RWPE1 (cell line): ENCODE results near the gene AGTPBP1.

Experiments used
- CTCF ChIA-PET: fragments of 350-600 bp; sonication (Branson Sonifier 250); formaldehyde crosslinking; extraction: SDS; loops from one replicate; lab custom pipeline; 2021; lab: Yijun Ruan, JAX
- POLR2A ChIA-PET: fragments of 400-600 bp; formaldehyde crosslinking; extraction: SDS; loops from one replicate; lab custom pipeline; 2020; ENCODE audit warnings: antibody characterized with exemption; ENCODE audit not compliant: low non-redundant PET; lab: Yijun Ruan, JAX
- DNase-seq: peaks from one replicate; pipeline ENCODE4 v3.0.0; 2012; ENCODE audit warnings: low spot score
- H3K27ac ChIP-seq: fragments of 450-650 bp; 2 replicates; pipeline ENCODE4 v1.5.1; 2017
- TF ChIP-seq, protein P1 (sequence below): fragments of 450-650 bp; conservative IDR thresholded peaks from 2 replicates; pipeline ENCODE4 v1.5.1; 2017; ENCODE audit warnings: low read depth, mild to moderate bottlenecking

Gene AGTPBP1

DNA sequence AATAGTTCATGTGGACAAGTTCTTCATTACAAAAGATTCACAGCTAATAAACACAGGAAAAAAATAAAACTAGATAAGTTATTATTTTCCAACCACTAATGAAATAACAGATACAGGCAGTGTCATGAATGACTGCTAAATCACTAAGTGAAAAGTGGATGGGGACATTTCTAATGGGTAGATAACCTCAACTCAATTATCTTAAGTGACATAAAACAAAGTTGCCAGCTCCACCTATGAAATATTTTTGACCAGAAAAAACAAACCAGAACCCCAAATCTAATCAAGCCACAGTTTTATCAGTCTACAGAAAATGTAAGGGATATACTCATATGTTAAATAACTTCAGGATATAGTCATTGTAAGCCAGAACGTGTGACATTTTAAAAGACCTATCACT is 74.4 kb downstream of the AGTPBP1 start:
- CTCF ChIA-PET = interaction anchor here (0.7 to 1.0 kb wide), 2 partner anchors 34 to 57 kb away, joined by 3 read pairs; no protein-coding TSS in a partner anchor
- DNase-seq = no peak
- TF ChIP-seq, protein P1, sequence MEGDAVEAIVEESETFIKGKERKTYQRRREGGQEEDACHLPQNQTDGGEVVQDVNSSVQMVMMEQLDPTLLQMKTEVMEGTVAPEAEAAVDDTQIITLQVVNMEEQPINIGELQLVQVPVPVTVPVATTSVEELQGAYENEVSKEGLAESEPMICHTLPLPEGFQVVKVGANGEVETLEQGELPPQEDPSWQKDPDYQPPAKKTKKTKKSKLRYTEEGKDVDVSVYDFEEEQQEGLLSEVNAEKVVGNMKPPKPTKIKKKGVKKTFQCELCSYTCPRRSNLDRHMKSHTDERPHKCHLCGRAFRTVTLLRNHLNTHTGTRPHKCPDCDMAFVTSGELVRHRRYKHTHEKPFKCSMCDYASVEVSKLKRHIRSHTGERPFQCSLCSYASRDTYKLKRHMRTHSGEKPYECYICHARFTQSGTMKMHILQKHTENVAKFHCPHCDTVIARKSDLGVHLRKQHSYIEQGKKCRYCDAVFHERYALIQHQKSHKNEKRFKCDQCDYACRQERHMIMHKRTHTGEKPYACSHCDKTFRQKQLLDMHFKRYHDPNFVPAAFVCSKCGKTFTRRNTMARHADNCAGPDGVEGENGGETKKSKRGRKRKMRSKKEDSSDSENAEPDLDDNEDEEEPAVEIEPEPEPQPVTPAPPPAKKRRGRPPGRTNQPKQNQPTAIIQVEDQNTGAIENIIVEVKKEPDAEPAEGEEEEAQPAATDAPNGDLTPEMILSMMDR = no peak
- H3K27ac ChIP-seq = no peak overlapping the region
- POLR2A ChIA-PET = no interaction called here

DNA sequence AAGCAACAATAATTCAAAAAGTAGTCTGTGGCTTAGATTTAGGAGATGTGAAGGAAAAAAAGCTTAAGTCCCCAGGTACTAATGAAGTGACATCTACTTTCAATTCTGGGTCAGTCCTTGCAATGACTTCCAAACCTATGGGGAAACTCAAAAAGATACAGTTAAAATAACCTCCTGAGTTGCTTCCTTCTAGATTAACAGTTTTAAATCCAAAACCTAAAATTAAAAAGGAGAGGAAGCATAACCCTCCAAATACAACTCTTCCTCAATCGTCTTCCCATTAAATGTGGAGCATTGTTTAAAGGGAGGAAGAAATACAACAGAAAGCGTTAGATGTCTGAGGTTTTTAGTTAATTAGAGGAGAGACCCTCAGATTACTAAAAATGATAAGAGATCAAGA is 75.7 kb downstream of the AGTPBP1 start:
- TF ChIP-seq, protein P1 = no peak
- ChIA-PET POLR2A (no interaction called here), CTCF (no interaction called here)
- H3K27ac ChIP-seq = no peak overlapping the region
- no peak for DNase-seq

DNA sequence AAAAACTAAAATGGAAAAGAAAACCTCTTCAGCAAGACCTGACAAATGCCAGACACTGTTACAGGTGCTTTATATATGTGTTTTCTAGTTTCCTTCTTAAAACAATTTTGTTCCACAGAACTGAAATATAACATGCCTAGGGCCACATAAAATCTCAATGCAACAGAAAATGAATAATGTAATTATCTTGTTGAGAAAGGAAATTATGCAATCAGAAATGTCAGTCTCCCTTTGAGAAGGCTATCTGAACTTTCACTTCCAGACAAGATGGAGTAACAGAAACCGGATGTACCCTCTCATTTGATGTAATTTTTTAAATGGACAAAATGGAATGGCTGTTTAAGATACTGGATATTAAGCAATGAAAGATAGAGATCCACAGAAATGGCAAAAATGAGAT is 79.2 kb downstream of the AGTPBP1 start:
- TF ChIP-seq, protein P1 = no peak
- no peak for DNase-seq
- no peak overlapping the region for H3K27ac ChIP-seq
- POLR2A ChIA-PET = no interaction called here
- CTCF ChIA-PET = no interaction called here

DNA sequence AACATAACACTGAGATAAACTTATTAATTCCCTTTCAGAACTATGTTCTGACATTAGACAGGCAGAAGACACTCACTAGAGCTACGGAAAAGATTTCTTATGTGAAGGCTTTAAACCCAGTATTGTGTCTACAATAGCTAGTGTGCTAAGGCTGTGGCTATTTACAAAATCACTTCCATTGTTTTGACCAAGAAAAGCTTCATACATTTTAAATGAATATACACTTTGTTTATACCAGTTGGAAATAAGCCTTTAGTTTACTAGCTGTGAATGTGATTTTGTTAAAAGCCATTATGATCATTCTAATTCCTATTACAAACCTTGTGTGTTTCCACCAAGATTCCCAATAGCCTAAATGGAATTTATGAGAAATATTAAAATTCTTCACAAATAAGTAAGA is 83.0 kb downstream of the AGTPBP1 start:
- ChIA-PET POLR2A (no interaction called here), CTCF (interaction anchor here (0.6 to 1.3 kb wide), 2 partner anchors 9 to 1259 kb away, joined by 3 to 4 read pairs; no protein-coding TSS in a partner anchor)
- H3K27ac ChIP-seq = no peak overlapping the region
- TF ChIP-seq, protein P1 = no peak
- no peak for DNase-seq

DNA sequence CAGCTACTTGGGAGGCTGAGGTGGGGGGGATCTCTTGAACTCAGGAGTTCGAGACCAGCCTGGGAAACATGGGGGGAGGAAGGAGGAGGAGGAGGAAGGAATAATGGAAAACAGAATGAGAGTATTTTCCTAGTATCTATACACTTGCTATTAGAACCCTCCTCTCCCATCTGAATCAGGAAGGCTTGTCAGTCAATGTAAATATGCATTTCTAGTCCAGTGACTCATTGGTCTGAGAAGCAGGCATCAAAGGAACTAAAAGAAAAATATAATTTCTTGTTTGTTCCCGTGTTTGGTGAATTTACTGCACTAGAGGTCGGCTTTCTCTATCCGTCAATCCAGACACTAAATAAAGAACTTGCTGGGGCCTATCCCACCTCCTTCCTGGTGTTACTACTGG is 88.6 kb downstream of the AGTPBP1 start:
- DNase-seq = no peak
- ChIA-PET CTCF (interaction anchor here (0.6 kb wide), 1 partner anchor 9 kb away, joined by 5 read pairs; no protein-coding TSS in a partner anchor), POLR2A (no interaction called here)
- no peak overlapping the region for H3K27ac ChIP-seq
- TF ChIP-seq, protein P1 = no peak

DNA sequence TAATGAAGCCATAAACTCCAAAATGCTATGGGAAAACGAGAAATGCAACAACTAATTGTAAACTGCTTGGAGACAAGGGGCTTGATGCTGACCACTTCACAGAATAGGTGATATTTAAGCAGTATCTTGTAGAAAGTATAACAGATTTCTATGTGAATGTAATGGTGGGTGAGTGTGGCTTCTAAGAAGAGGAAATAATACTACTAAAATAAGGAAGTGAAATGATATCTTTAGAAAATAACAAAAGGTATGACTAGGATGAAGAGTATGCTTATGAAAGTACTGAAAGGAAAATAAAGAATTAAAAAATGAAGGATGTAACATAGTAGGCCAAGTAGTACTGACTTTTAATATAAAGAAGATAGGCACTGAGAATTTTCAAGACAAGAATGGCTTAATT is 94.2 kb downstream of the AGTPBP1 start:
- no peak overlapping the region for H3K27ac ChIP-seq
- no peak for DNase-seq

More for the DNA sequence above, 94.2 kb downstream of the AGTPBP1 start:
- ChIA-PET POLR2A (no interaction called here), CTCF (interaction anchor here (0.6 to 0.7 kb wide), 2 partner anchors 175 to 406 kb away, joined by 3 to 4 read pairs; no protein-coding TSS in a partner anchor)
- TF ChIP-seq, protein P1 = no peak
